Smooth muscle cell of bladder (primary cell): Measurements from ENCODE around the gene LSM8. TPM values are rescaled to one million over a fixed set of nuclear protein-coding genes. Genes with fewer than 3 reads are reported as not detected.

Source experiments
- total RNA-seq: library from RNA; depleted of rRNA; stranded (reverse); fragments of >200 nt; gene quantifications from 2 replicates; pipeline ENCODE4 v1.2.3, GENCODE V29; 2014

LSM8 gene
- 34.9 and 35.4 TPM in 2 replicates for total RNA-seq

GRCh38 chr7:118183786-118184564 is at the start of gene LSM8:
LSM8 (plus strand) TSS chr7:118184164; CDS start chr7:118184224, 60 bp downstream.

GRCh38 chr7:118224521-118224920 is 40.6 kb downstream of the LSM8 start, which contains the start of gene ANKRD7:
ANKRD7 (plus strand) TSS chr7:118224704; CDS start chr7:118224831, 127 bp downstream.

Other genes with a start within 250 kb of the LSM8 start
- 0.85 and 0.92 TPM in 2 replicates for gene ANKRD7, start 40.5 kb downstream of the LSM8 start, total RNA-seq